Measurements from ENCODE around the gene ACTL7B. TPM values are rescaled to one million over a fixed set of nuclear protein-coding genes. Genes with fewer than 3 reads are reported as not detected.

ACTL7B gene
- polyA plus RNA-seq, 2 donors = 0.02 TPM; not detected in 1

DNA sequence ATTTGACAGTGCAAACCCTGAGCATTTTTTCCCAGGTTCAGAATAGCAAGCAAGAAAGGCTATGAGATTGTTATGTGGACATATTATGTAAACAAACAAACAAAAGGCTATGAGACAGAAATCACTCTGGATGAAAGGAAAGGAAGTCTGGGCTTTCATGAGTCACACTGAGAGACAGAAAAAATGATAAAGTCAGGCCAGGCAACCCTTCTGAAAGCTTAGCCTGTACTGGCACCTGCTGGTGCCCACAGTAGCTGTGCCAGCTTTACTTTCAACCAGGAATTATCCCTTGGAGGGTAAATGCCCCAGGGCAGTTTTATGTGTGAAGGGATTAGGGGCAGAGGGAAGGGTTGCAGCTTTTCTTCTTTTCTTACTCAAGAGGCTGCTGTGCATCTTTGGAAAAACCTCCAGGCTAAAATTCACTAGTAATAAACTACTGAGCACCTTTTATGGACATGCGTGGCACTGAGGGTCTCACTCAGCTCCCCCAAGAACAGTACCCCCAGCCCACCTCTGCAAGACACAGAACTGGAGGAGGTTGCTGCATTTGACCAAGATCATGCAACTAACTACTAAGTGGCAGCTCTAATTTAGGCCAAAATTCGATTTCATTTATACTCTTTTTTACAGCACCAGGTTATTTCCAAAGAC is 41.7 kb downstream of the ACTL7B start:
- Histone ChIP-seq H3K9me3 (ENCODE audit: control insufficient read depth in 2 of 2, insufficient read depth in 1 of 2, low read depth in 1 of 2, low read length in 1 of 2) (no peaks in the 10 kb centered on the region), H3K27me3 (ENCODE audit: control insufficient read depth in 1 of 2, insufficient read depth in 2 of 2, low read length in 2 of 2) (no peaks in the 10 kb centered on the region), H3K4me1 (ENCODE audit: control insufficient read depth in 2 of 2, insufficient read depth in 2 of 2, low read length in 1 of 2) (peaks cover 0 to 2% of the 10 kb centered on the region in 2 donors), H3K4me3 (ENCODE audit: low read depth in 1 of 2, low read length in 2 of 2) (no peak overlapping the region), H3K36me3 (ENCODE audit: control insufficient read depth in 2 of 2, insufficient read depth in 2 of 2, low read length in 1 of 2) (no peaks in the 10 kb centered on the region), H3K27ac (ENCODE audit: low read depth in 2 of 2, low read length in 1 of 2) (no peak overlapping the region)
- 74 to 82% methylated on average over 2 of the region's 2 CpGs for WGBS, 2 donors

- Histone ChIP-seq H3K36me3 (ENCODE audit: control insufficient read depth in 2 of 2, insufficient read depth in 2 of 2, low read length in 1 of 2) (no peaks in the 10 kb centered on the region), H3K4me3 (ENCODE audit: low read depth in 1 of 2, low read length in 2 of 2) (no peak overlapping the region), H3K9me3 (ENCODE audit: control insufficient read depth in 2 of 2, insufficient read depth in 1 of 2, low read depth in 1 of 2, low read length in 1 of 2) (no peaks in the 10 kb centered on the region), H3K27me3 (ENCODE audit: control insufficient read depth in 1 of 2, insufficient read depth in 2 of 2, low read length in 2 of 2) (no peaks in the 10 kb centered on the region), H3K4me1 (ENCODE audit: control insufficient read depth in 2 of 2, insufficient read depth in 2 of 2, low read length in 1 of 2) (peaks cover 0 to 2% of the 10 kb centered on the region in 2 donors), H3K27ac (ENCODE audit: low read depth in 2 of 2, low read length in 1 of 2) (no peak overlapping the region)
- WGBS, 2 donors = 77 to 79% methylated on average over 8 of the region's 8 CpGs
Measured at GRCh38 chr9:108812396-108813025, 43.3 kb downstream of the ACTL7B start.

DNA sequence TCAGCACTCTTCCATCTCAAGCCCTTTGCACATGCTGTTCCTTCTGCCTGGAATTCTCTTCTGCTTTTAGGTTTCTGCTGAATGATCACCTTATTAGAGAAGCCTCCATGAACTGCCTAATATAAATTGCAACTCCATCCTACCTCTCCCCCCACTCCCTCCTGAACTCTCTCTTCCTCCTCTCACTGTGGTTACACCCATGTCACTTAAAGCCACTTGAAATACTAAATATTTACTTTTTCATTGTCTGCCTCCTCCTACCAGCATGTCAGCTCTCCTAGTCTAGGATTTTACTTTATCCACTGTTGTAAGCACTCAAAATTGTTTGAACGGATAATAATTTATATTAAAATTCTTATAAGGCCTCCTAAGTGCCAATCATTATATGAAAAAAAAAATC is 43.8 kb downstream of the ACTL7B start:
- H3K36me3 ChIP-seq (ENCODE audit: control insufficient read depth in 2 of 2, insufficient read depth in 2 of 2, low read length in 1 of 2) = no peaks in the 10 kb centered on the region
- peaks cover 0 to 2% of the 10 kb centered on the region in 2 donors for H3K4me1 ChIP-seq (ENCODE audit: control insufficient read depth in 2 of 2, insufficient read depth in 2 of 2, low read length in 1 of 2)
- 79 to 81% methylated on average over 1 of the region's 1 CpG for WGBS, 2 donors
- no peak overlapping the region for H3K4me3 ChIP-seq (ENCODE audit: low read depth in 1 of 2, low read length in 2 of 2)
- H3K27me3 ChIP-seq (ENCODE audit: control insufficient read depth in 1 of 2, insufficient read depth in 2 of 2, low read length in 2 of 2) = no peaks in the 10 kb centered on the region
- H3K9me3 ChIP-seq (ENCODE audit: control insufficient read depth in 2 of 2, insufficient read depth in 1 of 2, low read depth in 1 of 2, low read length in 1 of 2) = no peaks in the 10 kb centered on the region
- H3K27ac ChIP-seq (ENCODE audit: low read depth in 2 of 2, low read length in 1 of 2) = no peak overlapping the region

DNA sequence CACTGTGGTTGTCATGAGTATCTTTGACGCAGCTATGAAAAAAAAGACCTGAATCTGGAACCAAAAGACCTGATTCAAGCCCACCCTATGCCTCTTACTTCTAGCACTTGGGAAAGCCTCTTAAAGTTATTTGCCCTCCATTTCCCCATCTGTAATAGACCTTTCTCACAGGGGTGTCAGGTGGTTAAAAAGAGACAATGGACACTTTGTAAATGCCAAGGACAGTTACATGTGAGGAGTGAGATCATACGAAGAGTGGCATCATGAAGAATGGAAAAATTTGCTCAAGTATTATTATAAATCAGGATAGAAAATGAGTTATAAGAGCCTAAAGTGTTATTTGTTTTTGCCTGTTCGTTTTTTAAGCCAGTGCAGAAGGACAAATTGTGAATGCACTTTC is 46.5 kb downstream of the ACTL7B start:
- no peaks in the 10 kb centered on the region for H3K36me3 ChIP-seq (ENCODE audit: control insufficient read depth in 2 of 2, insufficient read depth in 2 of 2, low read length in 1 of 2)
- H3K27me3 ChIP-seq (ENCODE audit: control insufficient read depth in 1 of 2, insufficient read depth in 2 of 2, low read length in 2 of 2) = no peaks in the 10 kb centered on the region
- no peak overlapping the region for H3K4me3 ChIP-seq (ENCODE audit: low read depth in 1 of 2, low read length in 2 of 2)
- no peak overlapping the region for H3K27ac ChIP-seq (ENCODE audit: low read depth in 2 of 2, low read length in 1 of 2)
- WGBS, 2 donors = 78 to 81% methylated on average over 3 of the region's 3 CpGs
- no peaks in the 10 kb centered on the region for H3K9me3 ChIP-seq (ENCODE audit: control insufficient read depth in 2 of 2, insufficient read depth in 1 of 2, low read depth in 1 of 2, low read length in 1 of 2)
- no peaks in the 10 kb centered on the region for H3K4me1 ChIP-seq (ENCODE audit: control insufficient read depth in 2 of 2, insufficient read depth in 2 of 2, low read length in 1 of 2)

Other genes with a start within 250 kb of the ACTL7B start
- gene ACTL7A, start 6.3 kb upstream of the ACTL7B start, polyA plus RNA-seq = not detected
- gene ELP1, start 78.1 kb upstream of the ACTL7B start, polyA plus RNA-seq = 1 to 10 TPM; 8.9 to 9.5 TPM
- 10 to 100 TPM; 12.5 to 19.4 TPM for gene ABITRAM, start 78.4 kb upstream of the ACTL7B start, polyA plus RNA-seq
- 10 to 100 TPM; 13.5 to 15.0 TPM for gene CTNNAL1, start 157.5 kb upstream of the ACTL7B start, polyA plus RNA-seq

Measured in esophagus (tissue), 2 donors.